HepG2 (cell line): Measurements from ENCODE around the gene CYTH1. TPM values are rescaled to one million over a fixed set of nuclear protein-coding genes. Genes with fewer than 3 reads are reported as not detected.

ENCODE experiments used
- ATAC-seq: fragments of 200-7000 bp; cut with Tn5 transposase; 3 replicates; pipeline ENCODE4 v1.9.1; 2020; ENCODE audit warnings: mild to moderate bottlenecking, moderate library complexity
- BruUV-seq: library from RNA; stranded (reverse); fragments of 400-500 nt; replicated peaks from 2 replicates; lab custom pipeline; 2021; lab: Mats Ljungman, UMichigan
- CTCF ChIA-PET: fragments of 300-600 bp; formaldehyde crosslinking; extraction: SDS; loops from one replicate; lab custom pipeline; 2021; ENCODE audit warnings: low total read pairs, inconsistent platforms, low intra/inter-chr PET ratio; lab: Yijun Ruan, JAX
- POLR2A ChIA-PET: fragments of 350-600 bp; sonication (Branson Sonifier 250); formaldehyde crosslinking; loops from one replicate; lab custom pipeline; 2020; ENCODE audit warnings: antibody characterized with exemption, inconsistent platforms; lab: Yijun Ruan, JAX
- DNase-seq: peaks from one replicate; pipeline ENCODE4 v3.0.0-alpha.2; 2015; ENCODE audit warnings: low spot score
- FAIRE-seq: peaks from 3 replicates; lab custom pipeline; 2011; peaks lifted over from hg19 to GRCh38; lab: Jason Lieb, UNC
- H2AFZ ChIP-seq: one replicate; pipeline ENCODE4 v1.6.1; 2011; ENCODE audit warnings: low read length, inconsistent platforms
- H3K27ac ChIP-seq: fragments of 300-600 bp; 3 replicates; pipeline ENCODE4 v1.8.0; 2011; ENCODE audit warnings: mixed run types, mild to moderate bottlenecking, mixed read lengths, low read length, inconsistent platforms; ENCODE audit not compliant: insufficient read depth; ENCODE audit errors: extremely low read length
- H3K27me3 ChIP-seq, 2 experiments: fragments of 200-600 bp in 1 of 2; 2 replicates in 1 of 2; 3 replicates in 1 of 2; pipeline versions ENCODE4 v1.6.0 to v1.8.0; 2011; ENCODE audit warnings: low read length in 2 of 2, mild to moderate bottlenecking in 2 of 2, moderate library complexity in 2 of 2, inconsistent platforms in 1 of 2; ENCODE audit not compliant: insufficient read depth in 2 of 2, control insufficient read depth in 1 of 2
- H3K36me3 ChIP-seq, 2 experiments: fragments of 200-600 bp in 1 of 2; replicated peaks in 1 of 2; 2 replicates in 1 of 2; 3 replicates in 1 of 2; pipeline versions ENCODE4 v1.5.1 to v1.8.0; 2011; ENCODE audit warnings: low read length in 2 of 2, inconsistent platforms in 1 of 2; ENCODE audit not compliant: insufficient read depth in 2 of 2, control insufficient read depth in 1 of 2
- H3K4me1 ChIP-seq: 2 replicates; pipeline ENCODE4 v1.5.1; 2012; ENCODE audit warnings: low read length, inconsistent platforms; ENCODE audit not compliant: insufficient read depth
- H3K4me2 ChIP-seq: 2 replicates; pipeline ENCODE4 v1.6.0; 2011; ENCODE audit warnings: low read depth, low read length, inconsistent platforms
- H3K4me3 ChIP-seq, 3 experiments: fragments of 200-600 bp in 1 of 3; sonication (generic), shearing (Covaris generic) in 1 of 3; replicated peaks in 1 of 3; 2 replicates each; pipeline ENCODE4 v1.5.1; 2011 to 2016; ENCODE audit warnings: low read length in 3 of 3, inconsistent platforms in 2 of 3, low read depth in 2 of 3, mild to moderate bottlenecking in 2 of 3, control low read depth in 1 of 3, mixed read lengths in 1 of 3; ENCODE audit not compliant: insufficient read depth in 1 of 3
- H3K79me2 ChIP-seq: one replicate; pipeline ENCODE4 v1.6.1; 2011; ENCODE audit warnings: low read length, inconsistent platforms; ENCODE audit not compliant: insufficient read depth
- H3K9ac ChIP-seq: 2 replicates; pipeline ENCODE4 v1.6.0; 2011; ENCODE audit warnings: mild to moderate bottlenecking, low read depth, low read length, inconsistent platforms; ENCODE audit not compliant: insufficient read depth
- H3K9me3 ChIP-seq: 2 replicates; pipeline ENCODE4 v1.5.1; 2012; ENCODE audit warnings: mild to moderate bottlenecking, low read length
- H4K20me1 ChIP-seq: 2 replicates; pipeline ENCODE4 v1.6.0; 2011; ENCODE audit warnings: inconsistent platforms, mild to moderate bottlenecking, low read length, moderate library complexity; ENCODE audit not compliant: insufficient read depth
- EEA1 ChIP-seq: sonication (generic); formaldehyde crosslinking; IDR thresholded peaks from 2 replicates; pipeline ENCODE4 v1.5.1; 2020; ENCODE audit warnings: mild to moderate bottlenecking, missing genetic modification reagents, borderline replicate concordance
- FIP1L1 ChIP-seq: fragments of 200-400 bp; formaldehyde crosslinking; IDR thresholded peaks from 2 replicates; pipeline ENCODE4 v1.6.1; 2018; ENCODE audit warnings: low read depth, mild to moderate bottlenecking, low read length, moderate library complexity, borderline replicate concordance; ENCODE audit not compliant: insufficient read depth
- JUNB ChIP-seq: sonication (generic); formaldehyde crosslinking; IDR thresholded peaks from 2 replicates; pipeline ENCODE4 v1.8.0; 2022; ENCODE audit warnings: missing genetic modification reagents, mild to moderate bottlenecking, borderline replicate concordance
- MAFF ChIP-seq: IDR thresholded peaks from 2 replicates; pipeline ENCODE4 v1.6.1; 2011; ENCODE audit warnings: low read depth, low read length, improper control_type of control experiment
- MLLT10 ChIP-seq: sonication (generic); formaldehyde crosslinking; IDR thresholded peaks from 2 replicates; pipeline ENCODE4 v1.4.0; 2020; ENCODE audit warnings: missing genetic modification reagents
- PAX8 ChIP-seq: sonication (generic); formaldehyde crosslinking; IDR thresholded peaks from 2 replicates; pipeline ENCODE4 v1.8.0; 2022; ENCODE audit warnings: mild to moderate bottlenecking, missing genetic modification reagents, borderline replicate concordance
- RFX1 ChIP-seq: fragments of 450-650 bp; IDR thresholded peaks from 2 replicates; pipeline ENCODE4 v1.6.1; 2017
- RFXAP ChIP-seq: sonication (generic); formaldehyde crosslinking; IDR thresholded peaks from 2 replicates; pipeline ENCODE4 v1.4.0; 2020; ENCODE audit warnings: missing genetic modification reagents, borderline replicate concordance
- SP2 ChIP-seq: sonication (generic); formaldehyde crosslinking; IDR thresholded peaks from 2 replicates; pipeline ENCODE4 v1.5.1; 2020; ENCODE audit warnings: mild to moderate bottlenecking, missing genetic modification reagents
- SRSF9 ChIP-seq: fragments of 200-400 bp; formaldehyde crosslinking; IDR thresholded peaks from 2 replicates; pipeline ENCODE4 v1.6.1; 2018; ENCODE audit warnings: borderline replicate concordance, mild to moderate bottlenecking, low read depth, low read length; ENCODE audit not compliant: insufficient read depth, poor library complexity, severe bottlenecking
- STAG1 ChIP-seq: sonication (generic); formaldehyde crosslinking; IDR thresholded peaks from 2 replicates; pipeline ENCODE4 v1.4.0; 2020; ENCODE audit warnings: missing genetic modification reagents
- ZFP62 ChIP-seq: sonication (generic); formaldehyde crosslinking; IDR thresholded peaks from 2 replicates; pipeline ENCODE4 v1.4.0; 2020; ENCODE audit warnings: missing genetic modification reagents
- ZNF564 ChIP-seq: sonication (generic); formaldehyde crosslinking; IDR thresholded peaks from 2 replicates; pipeline ENCODE4 v1.8.1; 2023; ENCODE audit warnings: mild to moderate bottlenecking, missing genetic modification reagents
- ZNF781 ChIP-seq: sonication (generic); formaldehyde crosslinking; IDR thresholded peaks from 2 replicates; pipeline ENCODE4 v1.5.1; 2020; ENCODE audit warnings: borderline replicate concordance, mild to moderate bottlenecking, missing genetic modification reagents; ENCODE audit errors: not compliant biosample characterization
- WGBS: methylation state at CpG from one replicate; pipeline ENCODE4 v1.1.6; 2017; ENCODE audit warnings: low lambda C conversion rate; 5-methylcytosine and 5-hydroxymethylcytosine counted together
- in situ Hi-C: cut with HindIII; loops from 2 replicates; pipeline ENCODE4 v1.10.0; 2017; ENCODE audit warnings: low pct_unique_long_range_greater_than_20kb; ENCODE audit not compliant: extremely low pct_ligation_motif_present
- intact Hi-C: fragments of 100-400 bp; cut with micrococcal nuclease; formaldehyde crosslinking; loops from one replicate; pipeline ENCODE4 v1.10.0; 2022; ENCODE audit not compliant: unreplicated experiment
- polyA plus RNA-seq, 8 experiments: library from polyadenylated mRNA; depleted of rRNA in 3 of 8; stranded (reverse) in 7 of 8; unstranded in 1 of 8; fragments of >200 nt; fragmentation: Illumina TruSeq in 4 of 8; extraction: Trizol in 4 of 8; gene quantifications; 2 replicates each; pipeline versions ENCODE4 v1.2.1 to v1.2.3, GENCODE V29; 2011 to 2016; ENCODE audit warnings: low read depth in 4 of 8, missing spikeins in 1 of 8, mixed read lengths in 1 of 8; ENCODE audit not compliant: insufficient read depth in 1 of 8
- total RNA-seq, 5 experiments: library from RNA; depleted of rRNA; stranded (reverse); fragments of >200 nt; fragmentation: Illumina TruSeq; extraction: Trizol; gene quantifications; 2 replicates each; pipeline ENCODE4 v1.2.3, GENCODE V29; 2016; ENCODE audit warnings: low read depth in 1 of 5
- TF ChIP-seq, protein P1 (sequence below), 2 experiments: sonication (generic) in 1 of 2; formaldehyde crosslinking in 1 of 2; IDR thresholded peaks; 2 replicates each; pipeline versions ENCODE4 v1.6.1 to v1.9.0; 2014 to 2022; ENCODE audit warnings: antibody characterized with exemption in 1 of 2, borderline replicate concordance in 1 of 2, inconsistent platforms in 1 of 2, low read depth in 1 of 2, missing genetic modification reagents in 1 of 2

The CYTH1 gene
- total and polyA plus RNA-seq, 2 of the 13 experiments (the other 11 are each of a cell fraction or from before 2014, with no cell fraction given), result 20.1 to 48.9 TPM

- POLR2A ChIA-PET, result no interaction called here
- Histone ChIP-seq H3K27me3 (no peaks in the 10 kb centered on the region; a peak in 1 of 5 replicates), H3K36me3 (no peaks in the 10 kb centered on the region), H3K27ac (no peak overlapping the region), H2AFZ (no peak overlapping the region), H3K9me3 (no peaks in the 10 kb centered on the region), H3K79me2 (no peaks in the 10 kb centered on the region), H3K4me3 (no peak overlapping the region), H4K20me1 (no peaks in the 10 kb centered on the region), H3K4me2 (no peak overlapping the region), H3K4me1 (peaks cover 63% of the 10 kb centered on the region), H3K9ac (no peak overlapping the region)
- ATAC-seq, result no peak
- no peak for FAIRE-seq
- DNase-seq, result no peak
- in situ Hi-C loops, result no loop called here
- no TSS peak for BruUV-seq
- intact Hi-C loops, result no loop called here
- 77% methylated on average over 13 of the region's 13 CpGs for WGBS
- no peak for TF ChIP-seq STAG1 (CRISPR knock-in tag)
- TF ChIP-seq ZNF564 (CRISPR knock-in tag), result no peak
- TF ChIP-seq JUNB (CRISPR knock-in tag), result no peak
- no peak for TF ChIP-seq EEA1 (CRISPR knock-in tag)
- no peak for TF ChIP-seq SP2 (CRISPR knock-in tag)
- TF ChIP-seq MLLT10 (CRISPR knock-in tag), result no peak
- TF ChIP-seq ZNF781 (CRISPR knock-in tag), result no peak
- TF ChIP-seq PAX8 (CRISPR knock-in tag), result no peak
- no peak for TF ChIP-seq MAFF
- TF ChIP-seq RFX1, result no peak
- TF ChIP-seq RFXAP, result no peak
- no peak for TF ChIP-seq FIP1L1
- TF ChIP-seq, protein P1, sequence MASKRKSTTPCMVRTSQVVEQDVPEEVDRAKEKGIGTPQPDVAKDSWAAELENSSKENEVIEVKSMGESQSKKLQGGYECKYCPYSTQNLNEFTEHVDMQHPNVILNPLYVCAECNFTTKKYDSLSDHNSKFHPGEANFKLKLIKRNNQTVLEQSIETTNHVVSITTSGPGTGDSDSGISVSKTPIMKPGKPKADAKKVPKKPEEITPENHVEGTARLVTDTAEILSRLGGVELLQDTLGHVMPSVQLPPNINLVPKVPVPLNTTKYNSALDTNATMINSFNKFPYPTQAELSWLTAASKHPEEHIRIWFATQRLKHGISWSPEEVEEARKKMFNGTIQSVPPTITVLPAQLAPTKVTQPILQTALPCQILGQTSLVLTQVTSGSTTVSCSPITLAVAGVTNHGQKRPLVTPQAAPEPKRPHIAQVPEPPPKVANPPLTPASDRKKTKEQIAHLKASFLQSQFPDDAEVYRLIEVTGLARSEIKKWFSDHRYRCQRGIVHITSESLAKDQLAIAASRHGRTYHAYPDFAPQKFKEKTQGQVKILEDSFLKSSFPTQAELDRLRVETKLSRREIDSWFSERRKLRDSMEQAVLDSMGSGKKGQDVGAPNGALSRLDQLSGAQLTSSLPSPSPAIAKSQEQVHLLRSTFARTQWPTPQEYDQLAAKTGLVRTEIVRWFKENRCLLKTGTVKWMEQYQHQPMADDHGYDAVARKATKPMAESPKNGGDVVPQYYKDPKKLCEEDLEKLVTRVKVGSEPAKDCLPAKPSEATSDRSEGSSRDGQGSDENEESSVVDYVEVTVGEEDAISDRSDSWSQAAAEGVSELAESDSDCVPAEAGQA (IDR thresholded peaks at IDR 0.05; ENCODE audit: low read depth), result no peak
- TF ChIP-seq, protein P1 (CRISPR knock-in tag; IDR thresholded peaks at IDR 0.05; ENCODE audit: borderline replicate concordance), result no peak
- TF ChIP-seq ZFP62 (CRISPR knock-in tag), result no peak
- no peak for TF ChIP-seq SRSF9
- CTCF ChIA-PET, result no interaction called here
These were observed 138.7 kb downstream of the CYTH1 start for GRCh38 chr17:78643326-78643725.
